Ishikawa (cell line): ENCODE data around the gene XPO5.

ENCODE experiments used
- CEBPB ChIP-seq: IDR thresholded peaks from 2 replicates; pipeline ENCODE4 v1.6.1; 2012
- CREB1 ChIP-seq: IDR thresholded peaks from 2 replicates; pipeline ENCODE4 v1.6.1; 2012; ENCODE audit warnings: low read depth
- EGR1 ChIP-seq: IDR thresholded peaks from 2 replicates; pipeline ENCODE4 v1.6.1; 2012
- EP300 ChIP-seq: IDR thresholded peaks from 2 replicates; pipeline ENCODE4 v1.6.1; 2012; ENCODE audit warnings: borderline replicate concordance
- TAF1 ChIP-seq: IDR thresholded peaks from 2 replicates; pipeline ENCODE4 v1.6.1; 2012; ENCODE audit warnings: low read depth, mild to moderate bottlenecking
- TF ChIP-seq, protein P1 (sequence below): IDR thresholded peaks from 2 replicates; pipeline ENCODE4 v1.6.1; 2012; ENCODE audit warnings: low read depth, mild to moderate bottlenecking

DNA sequence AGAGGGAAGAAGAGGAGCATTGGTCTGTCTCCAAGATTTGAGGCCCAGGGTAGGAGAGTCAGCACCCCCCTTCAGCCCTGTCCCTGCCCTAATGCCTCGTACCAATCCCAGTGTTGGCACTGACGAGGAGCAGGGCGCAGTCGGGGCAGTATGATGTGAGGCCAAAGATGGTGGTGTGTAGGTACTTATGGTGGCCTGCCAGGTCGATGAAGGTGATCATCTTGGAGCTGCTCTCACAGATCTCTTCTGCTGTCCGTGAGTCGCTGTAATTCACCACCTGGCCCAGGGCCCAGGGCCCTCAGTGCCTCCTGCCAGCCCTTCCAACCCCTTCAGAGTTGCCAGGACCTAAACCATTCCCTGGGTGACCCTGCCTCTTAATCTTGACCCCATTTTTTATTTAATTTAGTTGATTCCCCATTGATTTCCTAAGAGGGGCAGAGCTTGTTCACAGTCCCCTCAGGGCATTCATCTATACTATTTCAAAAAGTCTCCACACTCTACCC lies 49.0 kb upstream of the XPO5 start:
- no peak for TF ChIP-seq CREB1
- no peak for TF ChIP-seq EGR1
- TF ChIP-seq EP300, result no peak
- no peak for TF ChIP-seq CEBPB
- no peak for TF ChIP-seq TAF1
- TF ChIP-seq, protein P1, sequence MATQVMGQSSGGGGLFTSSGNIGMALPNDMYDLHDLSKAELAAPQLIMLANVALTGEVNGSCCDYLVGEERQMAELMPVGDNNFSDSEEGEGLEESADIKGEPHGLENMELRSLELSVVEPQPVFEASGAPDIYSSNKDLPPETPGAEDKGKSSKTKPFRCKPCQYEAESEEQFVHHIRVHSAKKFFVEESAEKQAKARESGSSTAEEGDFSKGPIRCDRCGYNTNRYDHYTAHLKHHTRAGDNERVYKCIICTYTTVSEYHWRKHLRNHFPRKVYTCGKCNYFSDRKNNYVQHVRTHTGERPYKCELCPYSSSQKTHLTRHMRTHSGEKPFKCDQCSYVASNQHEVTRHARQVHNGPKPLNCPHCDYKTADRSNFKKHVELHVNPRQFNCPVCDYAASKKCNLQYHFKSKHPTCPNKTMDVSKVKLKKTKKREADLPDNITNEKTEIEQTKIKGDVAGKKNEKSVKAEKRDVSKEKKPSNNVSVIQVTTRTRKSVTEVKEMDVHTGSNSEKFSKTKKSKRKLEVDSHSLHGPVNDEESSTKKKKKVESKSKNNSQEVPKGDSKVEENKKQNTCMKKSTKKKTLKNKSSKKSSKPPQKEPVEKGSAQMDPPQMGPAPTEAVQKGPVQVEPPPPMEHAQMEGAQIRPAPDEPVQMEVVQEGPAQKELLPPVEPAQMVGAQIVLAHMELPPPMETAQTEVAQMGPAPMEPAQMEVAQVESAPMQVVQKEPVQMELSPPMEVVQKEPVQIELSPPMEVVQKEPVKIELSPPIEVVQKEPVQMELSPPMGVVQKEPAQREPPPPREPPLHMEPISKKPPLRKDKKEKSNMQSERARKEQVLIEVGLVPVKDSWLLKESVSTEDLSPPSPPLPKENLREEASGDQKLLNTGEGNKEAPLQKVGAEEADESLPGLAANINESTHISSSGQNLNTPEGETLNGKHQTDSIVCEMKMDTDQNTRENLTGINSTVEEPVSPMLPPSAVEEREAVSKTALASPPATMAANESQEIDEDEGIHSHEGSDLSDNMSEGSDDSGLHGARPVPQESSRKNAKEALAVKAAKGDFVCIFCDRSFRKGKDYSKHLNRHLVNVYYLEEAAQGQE, result no peak
